AG09309 (cell line): ENCODE data around the gene RILPL2.

Source experiments
- DNase-seq: peaks from one replicate; pipeline ENCODE4 v3.0.0-alpha.2; 2010; ENCODE audit warnings: low read depth
- H3K4me3 ChIP-seq: 2 replicates; pipeline ENCODE4 v1.5.1; 2011; ENCODE audit warnings: mild to moderate bottlenecking, low read depth, low read length, moderate library complexity; ENCODE audit not compliant: control insufficient read depth
- TF ChIP-seq, protein P1 (sequence below): IDR thresholded peaks from 2 replicates; pipeline ENCODE4 v1.5.1; 2011; ENCODE audit warnings: mild to moderate bottlenecking, low read depth, low read length, inconsistent platforms; ENCODE audit not compliant: insufficient read depth, control insufficient read depth; ENCODE audit errors: missing control alignments

The RILPL2 gene

DNA sequence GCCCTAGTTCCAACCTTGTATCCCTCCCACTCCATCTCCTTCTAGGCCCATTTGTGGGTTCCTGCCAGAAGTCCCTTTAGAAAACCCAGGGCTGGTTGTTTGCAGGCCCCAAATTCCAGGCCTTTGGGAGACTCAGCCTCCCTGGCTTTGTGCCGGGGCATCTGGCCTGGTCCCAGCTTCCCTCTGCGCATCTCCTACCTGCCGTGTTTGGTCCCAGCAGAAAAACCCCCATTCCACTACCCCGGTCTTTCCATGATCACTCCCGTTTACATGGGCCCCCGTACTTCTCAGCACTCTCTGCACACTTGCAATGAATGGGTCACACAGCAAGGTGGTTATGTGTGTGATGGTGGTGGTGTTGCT lies 37.2 kb downstream of the RILPL2 start:
- H3K4me3 ChIP-seq, result no peak overlapping the region
- DNase-seq, result no peak
- TF ChIP-seq, protein P1, sequence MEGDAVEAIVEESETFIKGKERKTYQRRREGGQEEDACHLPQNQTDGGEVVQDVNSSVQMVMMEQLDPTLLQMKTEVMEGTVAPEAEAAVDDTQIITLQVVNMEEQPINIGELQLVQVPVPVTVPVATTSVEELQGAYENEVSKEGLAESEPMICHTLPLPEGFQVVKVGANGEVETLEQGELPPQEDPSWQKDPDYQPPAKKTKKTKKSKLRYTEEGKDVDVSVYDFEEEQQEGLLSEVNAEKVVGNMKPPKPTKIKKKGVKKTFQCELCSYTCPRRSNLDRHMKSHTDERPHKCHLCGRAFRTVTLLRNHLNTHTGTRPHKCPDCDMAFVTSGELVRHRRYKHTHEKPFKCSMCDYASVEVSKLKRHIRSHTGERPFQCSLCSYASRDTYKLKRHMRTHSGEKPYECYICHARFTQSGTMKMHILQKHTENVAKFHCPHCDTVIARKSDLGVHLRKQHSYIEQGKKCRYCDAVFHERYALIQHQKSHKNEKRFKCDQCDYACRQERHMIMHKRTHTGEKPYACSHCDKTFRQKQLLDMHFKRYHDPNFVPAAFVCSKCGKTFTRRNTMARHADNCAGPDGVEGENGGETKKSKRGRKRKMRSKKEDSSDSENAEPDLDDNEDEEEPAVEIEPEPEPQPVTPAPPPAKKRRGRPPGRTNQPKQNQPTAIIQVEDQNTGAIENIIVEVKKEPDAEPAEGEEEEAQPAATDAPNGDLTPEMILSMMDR, result no peak

DNA sequence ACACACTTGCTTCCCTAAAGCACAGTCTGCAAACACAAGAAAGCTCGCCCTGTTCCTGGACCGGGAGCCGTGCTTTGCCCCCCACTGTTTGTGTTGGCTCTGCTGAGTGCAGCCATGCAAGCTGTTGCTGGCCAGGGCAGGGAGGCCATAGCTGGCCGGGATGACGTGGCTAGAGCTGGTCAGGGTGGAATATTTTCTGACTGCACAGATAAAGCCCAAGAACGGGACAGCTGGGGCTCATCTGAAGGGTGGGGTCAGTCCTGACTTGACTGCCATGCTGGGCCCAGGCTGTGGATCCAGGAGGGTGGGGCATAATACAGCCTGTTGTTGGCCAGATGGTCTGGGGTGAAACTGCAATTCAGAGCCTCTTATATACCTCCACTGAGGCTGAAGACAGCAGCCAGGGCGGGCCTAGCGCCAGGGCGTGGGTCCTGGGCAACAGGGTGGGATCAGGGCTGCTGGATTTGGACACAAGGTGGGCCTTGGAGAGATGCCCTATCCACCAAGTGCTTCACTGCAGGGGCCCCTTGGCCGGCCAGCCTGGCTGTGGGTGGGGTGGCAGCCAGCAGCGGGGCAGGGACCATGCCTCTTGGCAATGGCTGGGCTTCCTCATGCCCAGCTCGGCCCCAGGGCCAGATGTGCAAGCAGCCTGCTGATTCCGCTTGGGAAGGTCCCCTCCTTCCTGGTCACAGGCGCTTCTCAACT lies 37.8 kb downstream of the RILPL2 start:
- peak; percentile 55 for DNase-seq
- TF ChIP-seq, protein P1, result no peak
- H3K4me3 ChIP-seq, result no peak overlapping the region

DNA sequence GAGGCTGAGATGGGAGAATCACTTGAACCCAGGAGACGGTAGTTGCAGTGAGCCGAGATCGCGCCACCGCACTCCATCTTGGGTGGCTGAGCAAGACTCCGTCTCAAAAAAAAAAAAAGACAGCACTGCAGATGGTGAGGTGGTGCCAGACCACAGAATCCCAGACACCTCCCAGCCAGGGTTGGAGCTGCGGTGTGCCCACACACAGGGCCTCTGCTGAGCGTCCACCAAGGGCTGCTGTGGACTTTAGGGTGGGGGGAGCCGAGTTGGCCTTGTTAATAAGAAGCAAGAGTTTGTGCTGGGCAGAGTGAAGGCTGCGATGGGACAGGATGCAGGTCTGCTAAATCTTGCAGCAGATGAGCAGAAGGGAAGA lies 38.3 kb downstream of the RILPL2 start:
- H3K4me3 ChIP-seq, result no peak overlapping the region
- TF ChIP-seq, protein P1, result no peak
- DNase-seq, result no peak

DNA sequence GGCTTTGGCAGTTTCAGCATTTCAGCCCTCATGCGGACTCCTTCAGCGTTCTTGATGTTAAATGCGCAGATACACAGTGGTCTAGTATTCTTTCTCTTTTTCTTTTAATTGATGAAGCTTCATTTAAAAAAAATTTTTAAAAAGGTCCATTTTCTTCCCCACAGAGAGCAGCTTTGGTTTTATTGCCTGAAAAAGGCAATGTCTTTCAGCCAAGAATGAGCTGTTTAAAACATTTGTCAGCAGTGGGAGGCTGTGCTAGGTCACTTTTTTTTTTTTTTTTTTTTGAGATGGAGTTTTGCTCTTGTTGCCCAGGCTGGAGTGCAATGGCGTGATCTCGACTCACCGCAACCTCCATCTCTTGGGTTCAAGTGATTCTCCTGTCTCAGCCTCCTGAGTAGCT lies 39.1 kb downstream of the RILPL2 start:
- no peak overlapping the region for H3K4me3 ChIP-seq
- TF ChIP-seq, protein P1, result no peak
- no peak for DNase-seq

DNA sequence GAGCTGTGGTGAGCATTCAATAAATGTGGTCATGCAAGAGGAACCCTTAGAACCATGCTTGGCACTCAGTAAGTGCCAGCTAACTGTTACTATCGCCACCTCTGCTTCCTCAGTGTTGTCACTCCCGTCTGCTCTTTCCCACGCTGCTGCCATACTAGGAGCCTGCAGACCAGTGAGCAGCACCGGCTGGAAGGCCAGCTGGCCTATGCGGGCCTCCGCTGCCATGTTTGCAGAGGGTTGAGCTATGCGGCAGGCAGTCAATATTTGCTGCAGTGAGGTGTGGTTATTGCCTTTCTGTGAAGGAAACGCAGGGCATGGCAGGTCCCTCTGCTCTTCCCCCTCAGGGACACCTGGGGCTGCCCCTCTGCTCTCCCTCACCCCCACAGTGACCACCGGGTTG lies 39.5 kb downstream of the RILPL2 start:
- H3K4me3 ChIP-seq, result no peak overlapping the region
- TF ChIP-seq, protein P1, result no peak
- no peak for DNase-seq

DNA sequence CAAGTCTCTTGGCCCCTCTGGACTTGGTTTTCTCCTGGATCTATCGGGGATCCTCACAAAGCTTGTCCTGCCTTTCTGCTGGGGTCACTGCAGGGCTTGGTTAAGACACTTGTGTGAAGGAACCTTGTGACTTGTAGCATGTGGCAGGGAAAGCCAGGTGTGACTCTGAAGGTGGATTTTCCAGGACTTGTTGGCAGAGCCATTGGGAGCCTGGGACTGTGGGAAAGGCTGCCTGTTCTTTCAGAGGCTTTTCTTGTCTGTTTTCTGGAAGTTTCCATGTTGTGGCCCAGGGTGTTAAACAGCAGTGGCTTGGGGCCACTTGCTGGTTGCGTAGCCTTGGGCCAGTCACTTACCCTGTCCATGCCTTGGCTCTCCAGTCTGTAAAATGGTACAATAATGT lies 39.9 kb downstream of the RILPL2 start:
- H3K4me3 ChIP-seq, result no peak overlapping the region
- TF ChIP-seq, protein P1, result no peak
- DNase-seq, result no peak
